ENCODE results near the gene CORIN. TPM values are rescaled to one million over a fixed set of nuclear protein-coding genes. Genes with fewer than 3 reads are reported as not detected.

The CORIN gene
- total RNA-seq, 1 donor from 2014 or later: 2.1 TPM

DNA sequence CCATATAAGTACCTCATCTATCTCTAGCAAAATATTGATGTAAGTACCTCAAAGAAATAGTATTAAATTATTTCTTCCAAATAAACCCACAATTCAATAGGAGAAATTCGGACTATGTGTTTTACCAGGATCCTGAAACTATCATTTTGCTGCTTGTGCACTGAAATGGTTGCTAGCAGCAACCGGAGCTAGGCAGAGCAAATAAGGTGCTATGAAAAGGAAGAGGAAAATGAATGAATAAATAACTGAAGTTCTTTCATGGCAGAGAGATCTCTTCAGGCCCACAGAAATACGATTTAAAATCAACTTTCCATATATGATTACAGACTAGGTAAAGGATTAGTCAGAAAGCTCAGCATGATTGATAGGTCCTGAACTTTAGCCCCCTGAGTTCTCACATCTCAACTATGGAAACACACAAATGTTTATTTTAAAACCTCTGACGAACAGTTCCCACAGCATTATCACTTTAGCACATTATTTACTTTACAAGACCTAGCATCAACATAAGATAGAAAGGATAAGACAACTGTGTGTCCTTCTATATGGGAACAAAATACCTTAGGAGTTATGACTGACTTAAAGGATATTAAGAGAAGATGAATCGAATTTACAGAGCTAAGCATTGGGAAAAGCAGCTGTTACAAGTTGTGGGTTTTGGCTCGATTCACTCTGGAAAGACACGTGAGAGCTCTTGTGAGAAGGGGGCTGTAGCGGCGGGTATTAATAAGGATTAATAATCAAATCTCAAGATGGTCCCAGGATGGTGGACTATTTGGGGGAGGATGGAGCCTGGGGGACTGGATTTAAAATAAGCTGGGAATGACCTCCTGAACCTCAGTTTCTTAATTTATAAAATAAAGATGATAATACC is 104.3 kb downstream of the CORIN start:
- DNase-seq (ENCODE audit: low spot score): no peak
- H3K27me3 Mint-ChIP-seq (ENCODE audit: low read depth): peaks cover 12% of the 10 kb centered on the region
- peaks cover 1% of the 10 kb centered on the region for H3K36me3 Mint-ChIP-seq (ENCODE audit: low read depth)
- H3K27ac Mint-ChIP-seq (ENCODE audit: unreplicated experiment): no peak overlapping the region
- TF ChIP-seq, protein P1, sequence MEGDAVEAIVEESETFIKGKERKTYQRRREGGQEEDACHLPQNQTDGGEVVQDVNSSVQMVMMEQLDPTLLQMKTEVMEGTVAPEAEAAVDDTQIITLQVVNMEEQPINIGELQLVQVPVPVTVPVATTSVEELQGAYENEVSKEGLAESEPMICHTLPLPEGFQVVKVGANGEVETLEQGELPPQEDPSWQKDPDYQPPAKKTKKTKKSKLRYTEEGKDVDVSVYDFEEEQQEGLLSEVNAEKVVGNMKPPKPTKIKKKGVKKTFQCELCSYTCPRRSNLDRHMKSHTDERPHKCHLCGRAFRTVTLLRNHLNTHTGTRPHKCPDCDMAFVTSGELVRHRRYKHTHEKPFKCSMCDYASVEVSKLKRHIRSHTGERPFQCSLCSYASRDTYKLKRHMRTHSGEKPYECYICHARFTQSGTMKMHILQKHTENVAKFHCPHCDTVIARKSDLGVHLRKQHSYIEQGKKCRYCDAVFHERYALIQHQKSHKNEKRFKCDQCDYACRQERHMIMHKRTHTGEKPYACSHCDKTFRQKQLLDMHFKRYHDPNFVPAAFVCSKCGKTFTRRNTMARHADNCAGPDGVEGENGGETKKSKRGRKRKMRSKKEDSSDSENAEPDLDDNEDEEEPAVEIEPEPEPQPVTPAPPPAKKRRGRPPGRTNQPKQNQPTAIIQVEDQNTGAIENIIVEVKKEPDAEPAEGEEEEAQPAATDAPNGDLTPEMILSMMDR (IDR thresholded peaks at IDR 0.05): no peak
- no peaks in the 10 kb centered on the region for H3K4me1 Mint-ChIP-seq (ENCODE audit: low read depth)
- H3K9me3 Mint-ChIP-seq (ENCODE audit: low read depth): peaks cover 4% of the 10 kb centered on the region
- H3K4me3 Mint-ChIP-seq (ENCODE audit: unreplicated experiment): no peak overlapping the region

DNA sequence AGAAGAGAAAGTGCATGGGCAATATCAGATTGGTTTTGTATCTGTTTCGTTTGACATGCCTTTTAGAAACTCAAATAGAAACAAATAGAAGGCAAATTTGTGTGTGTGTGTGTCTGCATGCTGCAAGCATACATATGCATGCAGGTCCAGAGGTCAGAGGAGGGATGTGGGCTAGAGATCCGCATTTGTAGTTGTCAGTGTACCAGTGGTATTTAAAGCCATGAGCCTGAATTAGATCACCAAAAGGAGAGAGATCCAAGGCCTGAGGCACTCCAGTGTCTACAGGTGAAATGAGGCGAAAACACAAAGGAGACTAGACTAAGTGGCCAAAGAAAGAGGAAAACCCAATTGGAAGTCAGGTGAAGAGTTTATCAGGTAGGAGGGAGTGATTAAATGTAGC is 106.7 kb downstream of the CORIN start:
- H3K27ac Mint-ChIP-seq (ENCODE audit: unreplicated experiment): no peak overlapping the region
- no peaks in the 10 kb centered on the region for H3K9me3 Mint-ChIP-seq (ENCODE audit: low read depth)
- H3K4me3 Mint-ChIP-seq (ENCODE audit: unreplicated experiment): no peak overlapping the region
- H3K27me3 Mint-ChIP-seq (ENCODE audit: low read depth): peaks cover 11% of the 10 kb centered on the region
- no peaks in the 10 kb centered on the region for H3K4me1 Mint-ChIP-seq (ENCODE audit: low read depth)
- TF ChIP-seq, protein P1 (IDR thresholded peaks at IDR 0.05): no peak
- no peak for DNase-seq (ENCODE audit: low spot score)
- H3K36me3 Mint-ChIP-seq (ENCODE audit: low read depth): no peaks in the 10 kb centered on the region

DNA sequence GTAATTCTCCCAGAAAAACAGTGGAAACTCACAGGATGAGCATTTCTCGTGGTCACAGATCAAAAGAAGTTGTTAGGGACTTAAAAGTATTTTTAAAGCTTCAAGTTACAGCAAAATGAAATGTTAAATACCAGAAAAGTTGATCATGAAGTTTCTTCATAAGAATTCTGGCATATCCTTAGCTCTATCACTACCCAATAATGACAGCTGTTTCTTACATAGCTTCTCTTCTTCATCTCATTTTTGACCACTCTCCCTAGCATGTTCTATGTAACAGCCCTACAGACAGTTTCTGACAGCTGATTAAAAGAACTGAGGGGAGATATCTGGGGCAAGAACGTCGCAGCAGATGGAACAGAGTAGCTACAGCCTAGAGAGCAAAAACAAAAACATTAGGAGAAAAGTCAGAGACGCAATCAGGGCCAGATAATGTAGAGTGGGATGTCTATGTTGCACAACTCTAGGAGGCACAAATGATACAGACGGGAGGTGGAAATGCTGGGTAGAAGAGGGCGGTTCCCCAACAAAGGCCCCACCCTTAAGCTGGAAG is 108.7 kb downstream of the CORIN start:
- H3K4me3 Mint-ChIP-seq (ENCODE audit: unreplicated experiment): no peak overlapping the region
- no peaks in the 10 kb centered on the region for H3K4me1 Mint-ChIP-seq (ENCODE audit: low read depth)
- TF ChIP-seq, protein P1 (IDR thresholded peaks at IDR 0.05): no peak
- H3K27me3 Mint-ChIP-seq (ENCODE audit: low read depth): peaks cover 14% of the 10 kb centered on the region
- DNase-seq (ENCODE audit: low spot score): no peak
- no peak overlapping the region for H3K27ac Mint-ChIP-seq (ENCODE audit: unreplicated experiment)
- no peaks in the 10 kb centered on the region for H3K36me3 Mint-ChIP-seq (ENCODE audit: low read depth)
- no peaks in the 10 kb centered on the region for H3K9me3 Mint-ChIP-seq (ENCODE audit: low read depth)

DNA sequence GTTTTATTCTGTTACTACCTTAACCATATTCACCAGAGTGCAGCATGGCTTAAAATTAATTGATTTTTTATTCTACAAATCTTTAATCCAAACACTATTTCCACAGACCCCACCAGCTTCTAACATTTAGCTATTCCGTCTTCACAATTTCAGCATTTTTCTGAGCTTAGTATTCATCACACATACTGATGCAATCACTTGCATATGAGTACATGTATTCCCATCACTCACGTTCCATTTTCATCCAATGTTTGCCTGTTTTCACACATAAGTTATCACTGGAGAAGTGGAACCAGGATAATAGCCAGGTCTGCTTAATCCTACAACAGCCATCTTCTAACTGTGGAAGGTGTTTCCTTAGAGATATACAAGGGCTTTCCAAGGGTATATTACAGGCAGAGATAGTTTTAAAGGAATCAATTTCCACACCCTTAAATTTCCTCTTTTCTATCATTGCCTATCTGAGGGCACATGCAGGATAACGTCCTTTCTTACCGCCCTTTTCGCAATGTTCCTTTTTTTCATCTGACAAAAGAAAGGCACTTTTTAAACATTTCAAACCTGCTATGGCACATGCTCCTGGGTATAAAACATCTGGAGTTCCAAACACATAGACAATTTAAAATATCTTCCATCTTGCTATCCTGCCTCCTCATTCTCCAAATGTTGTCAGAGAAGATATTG is 115.8 kb downstream of the CORIN start:
- DNase-seq (ENCODE audit: low spot score): no peak
- Mint-ChIP-seq H3K4me3 (ENCODE audit: unreplicated experiment) (no peak overlapping the region), H3K4me1 (ENCODE audit: low read depth) (no peaks in the 10 kb centered on the region), H3K36me3 (ENCODE audit: low read depth) (peaks cover 2% of the 10 kb centered on the region), H3K27ac (ENCODE audit: unreplicated experiment) (no peak overlapping the region), H3K27me3 (ENCODE audit: low read depth) (peaks cover 29% of the 10 kb centered on the region), H3K9me3 (ENCODE audit: low read depth) (no peaks in the 10 kb centered on the region)
- TF ChIP-seq, protein P1 (IDR thresholded peaks at IDR 0.05): no peak

DNA sequence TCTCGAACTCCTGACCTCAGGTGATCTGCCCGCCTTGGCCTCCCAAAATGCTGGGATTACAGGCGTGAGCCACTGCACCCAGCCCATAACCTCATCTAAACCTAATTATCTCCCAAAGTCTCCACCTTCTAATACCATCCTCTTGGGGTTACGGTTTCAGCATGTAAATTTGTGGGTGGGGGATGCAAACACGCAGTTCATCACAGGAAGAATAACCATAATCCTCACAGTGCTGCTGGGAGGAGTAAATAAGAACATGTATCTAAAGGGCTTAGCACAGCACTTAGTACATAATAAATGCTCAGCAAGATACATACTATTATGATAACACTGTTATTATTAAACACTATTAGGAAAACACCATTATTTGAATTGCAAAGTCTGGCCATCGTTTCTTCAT is 116.4 kb downstream of the CORIN start:
- Mint-ChIP-seq H3K27me3 (ENCODE audit: low read depth) (peaks cover 29% of the 10 kb centered on the region), H3K36me3 (ENCODE audit: low read depth) (peaks cover 2% of the 10 kb centered on the region)
- TF ChIP-seq, protein P1 (IDR thresholded peaks at IDR 0.05): no peak

More for the DNA sequence above, 116.4 kb downstream of the CORIN start:
- Mint-ChIP-seq H3K27ac (ENCODE audit: unreplicated experiment) (no peak overlapping the region), H3K9me3 (ENCODE audit: low read depth) (no peaks in the 10 kb centered on the region), H3K4me3 (ENCODE audit: unreplicated experiment) (no peak overlapping the region), H3K4me1 (ENCODE audit: low read depth) (no peaks in the 10 kb centered on the region)
- DNase-seq (ENCODE audit: low spot score): no peak
